GM12878 (cell line): ENCODE data around the gene KERA. TPM values are rescaled to one million over a fixed set of nuclear protein-coding genes. Genes with fewer than 3 reads are reported as not detected.

Experiments
- ATAC-seq: fragments of 200-7000 bp; cut with Tn5 transposase; 3 replicates; pipeline ENCODE4 v1.9.1; 2020; ENCODE audit warnings: mild to moderate bottlenecking, moderate library complexity
- BruUV-seq: library from RNA; stranded (reverse); fragments of 400-500 nt; replicated peaks from 2 replicates; lab custom pipeline; 2021; lab: Mats Ljungman, UMichigan
- CTCF ChIA-PET: fragments of 300-600 bp; sonication (Branson Sonifier 250); formaldehyde crosslinking; extraction: SDS; loops from one replicate; lab custom pipeline; 2021; ENCODE audit warnings: inconsistent platforms; lab: Yijun Ruan, JAX
- POLR2A ChIA-PET: fragments of 350-600 bp; formaldehyde crosslinking; extraction: SDS; loops from one replicate; lab custom pipeline; 2021; ENCODE audit warnings: inconsistent platforms; lab: Charles Lee
- RAD21 ChIA-PET: fragments of 300-600 bp; sonication (Branson Sonifier 250); formaldehyde crosslinking; loops from one replicate; lab custom pipeline; 2023; ENCODE audit warnings: antibody characterized with exemption; ENCODE audit not compliant: unreplicated experiment; lab: Charles Lee
- SMC1A ChIA-PET: fragments of 300-600 bp; sonication (Branson Sonifier 250); formaldehyde crosslinking; loops from one replicate; lab custom pipeline; 2023; ENCODE audit not compliant: unreplicated experiment, uncharacterized antibody; lab: Charles Lee
- DNase-seq: peaks from one replicate; pipeline ENCODE4 v3.0.0-alpha.2; 2011; ENCODE audit warnings: low read depth, low spot score
- FAIRE-seq: peaks from 3 replicates; lab custom pipeline; 2011; peaks lifted over from hg19 to GRCh38; lab: Jason Lieb, UNC
- H2AFZ ChIP-seq: 2 replicates; pipeline ENCODE4 v1.6.0; 2011; ENCODE audit warnings: low read depth, low read length, control low read depth; ENCODE audit not compliant: control insufficient read depth
- H3K27ac ChIP-seq: 2 replicates; pipeline ENCODE4 v1.5.1; 2011; ENCODE audit warnings: control low read depth; ENCODE audit not compliant: control insufficient read depth, insufficient read depth
- H3K27me3 ChIP-seq, 2 experiments: replicated peaks in 1 of 2; 2 replicates each; pipeline versions ENCODE4 v1.6.0 to v1.6.1; 2011; ENCODE audit warnings: low read length in 1 of 2; ENCODE audit not compliant: control insufficient read depth in 2 of 2, insufficient read depth in 2 of 2
- H3K36me3 ChIP-seq, 2 experiments: 2 replicates each; pipeline ENCODE4 v1.5.1; 2011; ENCODE audit warnings: low read length in 1 of 2; ENCODE audit not compliant: control insufficient read depth in 2 of 2, insufficient read depth in 2 of 2
- H3K4me1 ChIP-seq: 2 replicates; pipeline ENCODE4 v1.6.1; 2011; ENCODE audit warnings: mild to moderate bottlenecking, low read length, moderate library complexity, mixed read lengths; ENCODE audit not compliant: control insufficient read depth, insufficient read depth
- H3K4me2 ChIP-seq: 2 replicates; pipeline ENCODE4 v1.6.0; 2011; ENCODE audit warnings: control low read depth; ENCODE audit not compliant: control insufficient read depth, insufficient read depth
- H3K4me3 ChIP-seq: fragments of 200-600 bp; sonication (generic); 2 replicates; pipeline ENCODE4 v1.5.1; 2016
- H3K79me2 ChIP-seq: 2 replicates; pipeline ENCODE4 v1.6.0; 2011; ENCODE audit warnings: low read length; ENCODE audit not compliant: control insufficient read depth, insufficient read depth
- H3K9ac ChIP-seq: 2 replicates; pipeline ENCODE4 v1.8.0; 2011; ENCODE audit warnings: low read length, control low read depth, mixed read lengths; ENCODE audit not compliant: control insufficient read depth, insufficient read depth
- H3K9me3 ChIP-seq: replicated peaks from 3 replicates; pipeline ENCODE4 v1.5.1; 2011; ENCODE audit warnings: mild to moderate bottlenecking, low read length; ENCODE audit not compliant: control insufficient read depth, insufficient read depth
- H4K20me1 ChIP-seq: 2 replicates; pipeline ENCODE4 v1.6.0; 2011; ENCODE audit not compliant: control insufficient read depth, insufficient read depth
- ATF7 ChIP-seq: fragments of 450-650 bp; IDR thresholded peaks from 2 replicates; pipeline ENCODE4 v1.6.1; 2016; ENCODE audit warnings: low read depth, mild to moderate bottlenecking
- FOS ChIP-seq: IDR thresholded peaks from 3 replicates; pipeline ENCODE4 v1.6.1; 2011; ENCODE audit warnings: borderline replicate concordance; ENCODE audit not compliant: insufficient read length; ENCODE audit errors: extremely low read depth
- HCFC1 ChIP-seq: fragments of 150-350 bp; IDR thresholded peaks from 2 replicates; pipeline ENCODE4 v1.6.1; 2014; ENCODE audit warnings: low read length
- HDAC2 ChIP-seq: fragments of 200-600 bp; sonication (generic); IDR thresholded peaks from 2 replicates; pipeline ENCODE4 v1.6.1; 2017
- HDGF ChIP-seq: fragments of 450-650 bp; IDR thresholded peaks from 2 replicates; pipeline ENCODE4 v1.6.1; 2016; ENCODE audit warnings: antibody characterized with exemption
- MEF2B ChIP-seq: fragments of 450-650 bp; IDR thresholded peaks from 2 replicates; pipeline ENCODE4 v1.6.1; 2018; ENCODE audit warnings: mild to moderate bottlenecking, moderate library complexity; ENCODE audit not compliant: partially characterized antibody, poor library complexity, severe bottlenecking
- NFYB ChIP-seq: IDR thresholded peaks from 2 replicates; pipeline ENCODE4 v1.6.1; 2011; ENCODE audit warnings: low read depth, mild to moderate bottlenecking, low read length, improper control_type of control experiment, moderate library complexity; ENCODE audit not compliant: insufficient read depth
- POLR2AphosphoS2 ChIP-seq: IDR thresholded peaks from 2 replicates; pipeline ENCODE4 v1.6.1; 2011; ENCODE audit warnings: low read depth, mild to moderate bottlenecking, low read length, improper control_type of control experiment, moderate library complexity
- RBBP5 ChIP-seq: fragments of 200-600 bp; sonication (generic); conservative IDR thresholded peaks from 2 replicates; pipeline ENCODE4 v1.6.1; 2016
- RCOR1 ChIP-seq: conservative IDR thresholded peaks from 2 replicates; pipeline ENCODE4 v1.6.1; 2012; ENCODE audit warnings: low read depth, low read length, improper control_type of control experiment
- REST ChIP-seq: IDR thresholded peaks from 2 replicates; pipeline ENCODE4 v1.6.1; 2012; ENCODE audit warnings: mild to moderate bottlenecking, low read depth, low read length
- TARDBP ChIP-seq: IDR thresholded peaks from 2 replicates; pipeline ENCODE4 v1.6.1; 2016; ENCODE audit warnings: borderline replicate concordance
- ZNF274 ChIP-seq: IDR thresholded peaks from one replicate; pipeline ENCODE4 v1.8.0; 2011; ENCODE audit not compliant: insufficient read length, insufficient read depth
- ZNF622 ChIP-seq: fragments of 450-650 bp; IDR thresholded peaks from 2 replicates; pipeline ENCODE4 v1.6.1; 2017; ENCODE audit warnings: mild to moderate bottlenecking, inconsistent platforms
- WGBS: methylation state at CpG from one replicate; pipeline ENCODE4 v1.1.6; 2016; ENCODE audit warnings: low lambda C conversion rate; ENCODE audit not compliant: insufficient replicate concordance, insufficient coverage; ENCODE audit errors: missing lambda C conversion rate; 5-methylcytosine and 5-hydroxymethylcytosine counted together
- in situ Hi-C: fragments of 300-500 bp; cut with MboI; formaldehyde crosslinking; loops from 9 replicates; pipeline ENCODE4 v1.14.3; 2018; ENCODE audit warnings: mixed read lengths
- intact Hi-C: fragments of 100-400 bp; cut with micrococcal nuclease; formaldehyde crosslinking; loops from one replicate; pipeline ENCODE4 v1.14.2; 2022; ENCODE audit not compliant: unreplicated experiment
- polyA plus RNA-seq, 11 experiments: library from polyadenylated mRNA; depleted of rRNA in 4 of 11; unstranded in 6 of 11; stranded (reverse) in 5 of 11; fragments of >200 nt; fragmentation: Nextera tagmentation in 4 of 11; fragmentation: Illumina TruSeq in 1 of 11; extraction: Ambion mirVana in 4 of 11; extraction: Trizol in 1 of 11; gene quantifications; 1 replicate in 1 of 11; 2 replicates in 10 of 11; pipeline versions ENCODE4 v1.2.1 to v1.2.3, GENCODE V29; 2011 to 2016; ENCODE audit warnings: inconsistent platforms in 2 of 11, missing spikeins in 2 of 11, low read depth in 1 of 11
- total RNA-seq, 4 experiments: library from RNA; depleted of rRNA in 3 of 4; stranded (reverse); fragments of >200 nt in 3 of 4; fragmentation: Illumina TruSeq in 1 of 4; extraction: Trizol in 1 of 4; gene quantifications; 2 replicates each; pipeline versions ENCODE4 v1.2.1 to v1.2.3, GENCODE V29; 2013 to 2021

Gene KERA
- total and polyA plus RNA-seq, 10 of the 15 experiments (the other 5 are each of a cell fraction or from before 2014, with no cell fraction given) = not detected

- Histone ChIP-seq H3K4me2 (no peak overlapping the region), H3K4me1 (no peaks in the 10 kb centered on the region), H3K9me3 (no peaks in the 10 kb centered on the region), H3K9ac (no peak overlapping the region), H3K79me2 (no peaks in the 10 kb centered on the region), H3K27ac (no peak overlapping the region), H4K20me1 (no peaks in the 10 kb centered on the region), H3K27me3 (no peaks in the 10 kb centered on the region), H2AFZ (no peak overlapping the region), H3K4me3 (no peak overlapping the region), H3K36me3 (no peaks in the 10 kb centered on the region)
- ChIA-PET POLR2A (no interaction called here), RAD21 (interaction anchor here (0.6 kb wide), 1 partner anchor 92 kb away, joined by 4 read pairs; no protein-coding TSS in a partner anchor), CTCF (interaction anchor here (1.7 kb wide), 1 partner anchor 8 kb away, joined by 4 read pairs; the partner anchor contains the start of gene LUM), SMC1A (interaction anchor here (0.6 kb wide), 1 partner anchor 251 kb away, joined by 3 read pairs; no protein-coding TSS in a partner anchor)
- WGBS = 0% methylated on average over 1 of the region's 1 CpG
- TF ChIP-seq ATF7 = no peak
- no peak for TF ChIP-seq REST
- no peak for TF ChIP-seq MEF2B
- no peak for TF ChIP-seq TARDBP
- TF ChIP-seq HDGF = no peak
- no peak for TF ChIP-seq NFYB
- TF ChIP-seq RCOR1 = no peak
- TF ChIP-seq ZNF274 = no peak
- no peak for TF ChIP-seq POLR2AphosphoS2
- TF ChIP-seq HCFC1 = no peak
- no peak for TF ChIP-seq RBBP5
- no peak for TF ChIP-seq ZNF622
- TF ChIP-seq FOS = no peak
- no peak for TF ChIP-seq HDAC2
- intact Hi-C loops (no loop called here), in situ Hi-C loops (no loop called here)
- FAIRE-seq = no peak
- BruUV-seq = no TSS peak
- no peak for ATAC-seq
- DNase-seq = no peak
Observed at GRCh38 chr12:91103624-91104023, 45.8 kb upstream of the KERA start.
